WTC11 (cell line): ENCODE data around the gene EIF2D. TPM values are rescaled to one million over a fixed set of nuclear protein-coding genes. Genes with fewer than 3 reads are reported as not detected.

Source experiments
- ATAC-seq: fragments of 200-7000 bp; cut with Tn5 transposase; 2 replicates; pipeline ENCODE4 v1.10.0; 2021; ENCODE audit warnings: mild to moderate bottlenecking, moderate library complexity
- CTCF ChIA-PET: fragments of 300-600 bp; sonication (Branson Sonifier 250); formaldehyde crosslinking; loops from one replicate; lab custom pipeline; 2021; ENCODE audit warnings: antibody characterized with exemption; lab: Charles Lee
- POLR2A ChIA-PET: fragments of 350-600 bp; sonication (Branson Sonifier 250); formaldehyde crosslinking; loops from one replicate; lab custom pipeline; 2021; ENCODE audit warnings: antibody characterized with exemption; lab: Charles Lee
- DNase-seq: peaks from one replicate; pipeline ENCODE4 v3.0.0; 2021; ENCODE audit warnings: low spot score
- H3K27ac Mint-ChIP-seq: 2 replicates; pipeline ENCODE4 v1.8.0; 2021; ENCODE audit warnings: mixed read lengths
- H3K27me3 Mint-ChIP-seq: 2 replicates; pipeline ENCODE4 v1.8.0; 2021; ENCODE audit warnings: low read depth, mild to moderate bottlenecking, moderate library complexity, mixed read lengths
- H3K36me3 Mint-ChIP-seq: 2 replicates; pipeline ENCODE4 v1.8.0; 2021; ENCODE audit warnings: mixed read lengths
- H3K4me1 Mint-ChIP-seq: 2 replicates; pipeline ENCODE4 v1.8.0; 2022; ENCODE audit warnings: mixed read lengths
- H3K4me3 Mint-ChIP-seq: 2 replicates; pipeline ENCODE4 v1.8.0; 2021; ENCODE audit warnings: mild to moderate bottlenecking, moderate library complexity, mixed read lengths
- H3K9me3 Mint-ChIP-seq: 2 replicates; pipeline ENCODE4 v1.8.0; 2021; ENCODE audit warnings: mixed read lengths
- ARID4B ChIP-seq: sonication (generic); formaldehyde crosslinking; IDR thresholded peaks from 2 replicates; pipeline ENCODE4 v1.8.0; 2023; ENCODE audit warnings: missing genetic modification reagents, mild to moderate bottlenecking, borderline replicate concordance
- CTCF ChIP-seq: fragments of 200-600 bp; IDR thresholded peaks from 2 replicates; pipeline ENCODE4 v1.8.0; 2022; ENCODE audit warnings: antibody characterized with exemption
- GRHL2 ChIP-seq: fragments of 250-450 bp; sonication (Bioruptor Pico); IDR thresholded peaks from 2 replicates; pipeline ENCODE4 v1.8.0; 2022; ENCODE audit warnings: mild to moderate bottlenecking, moderate library complexity; ENCODE audit not compliant: insufficient replicate concordance, severe bottlenecking
- USF1 ChIP-seq: sonication (generic); formaldehyde crosslinking; IDR thresholded peaks from 2 replicates; pipeline ENCODE4 v1.8.0; 2022; ENCODE audit warnings: mild to moderate bottlenecking, missing genetic modification reagents
- ZNF425 ChIP-seq: fragments of 250-450 bp; sonication (Bioruptor Pico); conservative IDR thresholded peaks from 2 replicates; pipeline ENCODE4 v1.9.0; 2021; ENCODE audit warnings: mild to moderate bottlenecking
- total RNA-seq: library from RNA; stranded (reverse); gene quantifications from 3 replicates; pipeline ENCODE4 v1.2.3, GENCODE V29; 2021
- TF ChIP-seq, protein P1 (sequence below): sonication (generic); formaldehyde crosslinking; IDR thresholded peaks from 2 replicates; pipeline ENCODE4 v1.8.0; 2022; ENCODE audit warnings: mild to moderate bottlenecking, missing genetic modification reagents
- TF ChIP-seq, protein P2 (sequence below): sonication (generic); formaldehyde crosslinking; conservative IDR thresholded peaks from 2 replicates; pipeline ENCODE4 v1.8.1; 2022; ENCODE audit warnings: mild to moderate bottlenecking, missing genetic modification reagents

EIF2D gene
- total RNA-seq, 1 experiment from 2014 or later: 35.7 TPM

GRCh38 chr1:206544562-206545257 lies 67.6 kb downstream of the EIF2D start:
- DNase-seq (peak; percentile 96), ATAC-seq (peak; percentile 96)
- H3K36me3 Mint-ChIP-seq: no peaks in the 10 kb centered on the region
- H3K4me1 Mint-ChIP-seq: peaks cover 8% of the 10 kb centered on the region
- ChIA-PET POLR2A (interaction anchor here (0.5 to 0.6 kb wide), 2 partner anchors 44 to 57 kb away, joined by 3 read pairs; no protein-coding TSS in a partner anchor), CTCF (interaction anchor here (0.5 to 3.8 kb wide), 44 partner anchors 10 to 508 kb away, joined by 3 to 95 read pairs (median 5); partner anchors contain the start of genes DYRK3, EIF2D, IKBKE and PFKFB2)
- H3K9me3 Mint-ChIP-seq: peaks cover 4% of the 10 kb centered on the region; the same call in 1 of the 2 replicates
- no peak overlapping the region; the same call in 1 of the 2 replicates for H3K4me3 Mint-ChIP-seq
- H3K27me3 Mint-ChIP-seq: no peaks in the 10 kb centered on the region
- TF ChIP-seq USF1 (peak; percentile 79), ARID4B (CRISPR knock-in tag) (0 out of 2 replicates have a peak, but pooled peaks have one; percentile 38), ZNF425 (CRISPR knock-in tag) (no peak), CTCF (peak; percentile 78), GRHL2 (no peak)
- TF ChIP-seq, protein P1, sequence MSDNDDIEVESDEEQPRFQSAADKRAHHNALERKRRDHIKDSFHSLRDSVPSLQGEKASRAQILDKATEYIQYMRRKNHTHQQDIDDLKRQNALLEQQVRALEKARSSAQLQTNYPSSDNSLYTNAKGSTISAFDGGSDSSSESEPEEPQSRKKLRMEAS (CRISPR knock-in tag): peak; percentile 73; the same call in 1 of the 2 replicates
- TF ChIP-seq, protein P2, sequence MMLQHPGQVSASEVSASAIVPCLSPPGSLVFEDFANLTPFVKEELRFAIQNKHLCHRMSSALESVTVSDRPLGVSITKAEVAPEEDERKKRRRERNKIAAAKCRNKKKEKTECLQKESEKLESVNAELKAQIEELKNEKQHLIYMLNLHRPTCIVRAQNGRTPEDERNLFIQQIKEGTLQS: no peak
- no peak overlapping the region for H3K27ac Mint-ChIP-seq

Other genes with a start within 250 kb of the EIF2D start
- 7.8 to 8.1 TPM (median 8.0 TPM) in 3 replicates for gene IKBKE, start 142.0 kb downstream of the EIF2D start, total RNA-seq
- 1.7 to 2.1 TPM (median 1.7 TPM) in 3 replicates for gene RASSF5, start 104.9 kb downstream of the EIF2D start, total RNA-seq
- gene DYRK3, start 23.1 kb upstream of the EIF2D start, total RNA-seq: 6.7 to 7.8 TPM (median 6.7 TPM) in 3 replicates
- 46.4 to 54.9 TPM (median 48.9 TPM) in 3 replicates for gene MAPKAPK2, start 72.4 kb upstream of the EIF2D start, total RNA-seq
- not detected in 3 replicates for gene IL19, start 158.3 kb upstream of the EIF2D start, total RNA-seq
- gene IL10, start 160.0 kb upstream of the EIF2D start, total RNA-seq: not detected in 3 replicates